OCI-LY7 (cell line): ENCODE data around the gene KCNN3. TPM values are rescaled to one million over a fixed set of nuclear protein-coding genes. Genes with fewer than 3 reads are reported as not detected.

Experiments
- BruUV-seq: library from RNA; stranded (reverse); fragments of 400-500 nt; replicated peaks from 2 replicates; lab custom pipeline; 2021; lab: Mats Ljungman, UMichigan
- CTCF ChIA-PET: fragments of 300-600 bp; sonication (Branson Sonifier 250); formaldehyde crosslinking; loops from one replicate; lab custom pipeline; 2022; ENCODE audit warnings: antibody characterized with exemption; ENCODE audit not compliant: unreplicated experiment; lab: Charles Lee
- POLR2A ChIA-PET: fragments of 300-600 bp; sonication (Branson Sonifier 250); formaldehyde crosslinking; loops from one replicate; lab custom pipeline; 2022; ENCODE audit warnings: antibody characterized with exemption; lab: Charles Lee
- DNase-seq: peaks from one replicate; pipeline ENCODE4 v3.0.0-alpha.2; 2015; ENCODE audit warnings: low spot score
- H2AFZ ChIP-seq: fragments of 200-600 bp; sonication (generic), shearing (Covaris generic); 2 replicates; pipeline ENCODE4 v1.6.1; 2014; ENCODE audit warnings: mild to moderate bottlenecking, antibody characterized with exemption, low read length, moderate library complexity
- H3K27ac ChIP-seq: fragments of 200-600 bp; sonication (generic); 2 replicates; pipeline ENCODE4 v1.5.1; 2014; ENCODE audit warnings: mixed run types, low read depth, mild to moderate bottlenecking, moderate library complexity, low read length, inconsistent platforms; ENCODE audit not compliant: poor library complexity, severe bottlenecking
- H3K36me3 ChIP-seq: fragments of 200-600 bp; sonication (generic); 2 replicates; pipeline ENCODE4 v1.6.1; 2014; ENCODE audit warnings: mild to moderate bottlenecking, antibody characterized with exemption, low read length, moderate library complexity, mixed read lengths; ENCODE audit not compliant: insufficient read depth
- H3K4me1 ChIP-seq: fragments of 200-600 bp; sonication (generic); 2 replicates; pipeline ENCODE4 v1.5.1; 2014; ENCODE audit warnings: mild to moderate bottlenecking, low read length; ENCODE audit not compliant: insufficient read depth, poor library complexity, severe bottlenecking
- H3K4me2 ChIP-seq: fragments of 200-600 bp; sonication (generic); 2 replicates; pipeline ENCODE4 v1.6.1; 2014; ENCODE audit warnings: mild to moderate bottlenecking, low read length
- H3K4me3 ChIP-seq: fragments of 200-600 bp; sonication (generic); 2 replicates; pipeline ENCODE4 v1.5.1; 2014; ENCODE audit warnings: mild to moderate bottlenecking, low read depth, low read length; ENCODE audit not compliant: poor library complexity, severe bottlenecking
- H3K79me2 ChIP-seq: fragments of 200-600 bp; sonication (generic); 2 replicates; pipeline ENCODE4 v1.6.1; 2016; ENCODE audit warnings: low read depth, mild to moderate bottlenecking, low read length, moderate library complexity, mixed read lengths; ENCODE audit not compliant: insufficient read depth
- H3K9me2 ChIP-seq: fragments of 200-600 bp; sonication (generic); 2 replicates; pipeline ENCODE4 v1.6.1; 2016; ENCODE audit warnings: mild to moderate bottlenecking, low read length, mixed read lengths; ENCODE audit not compliant: insufficient read depth
- H3K9me3 ChIP-seq: fragments of 200-600 bp; sonication (generic); 2 replicates; pipeline ENCODE4 v1.6.1; 2014; ENCODE audit warnings: mild to moderate bottlenecking, mixed run types, low read length, mixed read lengths
- H4K20me1 ChIP-seq: fragments of 200-600 bp; sonication (generic); 2 replicates; pipeline ENCODE4 v1.6.1; 2014; ENCODE audit warnings: mild to moderate bottlenecking, antibody characterized with exemption, low read length, moderate library complexity, mixed read lengths; ENCODE audit not compliant: insufficient read depth
- CTCF ChIP-seq: fragments of 200-600 bp; sonication (generic); conservative IDR thresholded peaks from 2 replicates; pipeline ENCODE4 v1.5.1; 2014; ENCODE audit warnings: mild to moderate bottlenecking, antibody characterized with exemption, low read length, moderate library complexity, mixed read lengths
- EZH2phosphoT487 ChIP-seq: fragments of 200-600 bp; sonication (generic); IDR thresholded peaks from 2 replicates; pipeline ENCODE4 v1.6.1; 2018; ENCODE audit warnings: low read depth, borderline replicate concordance, mild to moderate bottlenecking, mixed run types, antibody characterized with exemption, low read length, moderate library complexity, mixed read lengths
- intact Hi-C: fragments of 100-400 bp; cut with micrococcal nuclease; formaldehyde crosslinking; loops from one replicate; pipeline ENCODE4 v1.10.0; 2022; ENCODE audit not compliant: unreplicated experiment
- total RNA-seq, 2 experiments: library from RNA; depleted of rRNA in 1 of 2; stranded (reverse); fragments of >200 nt in 1 of 2; shearing (Covaris generic) in 1 of 2; gene quantifications; 2 replicates each; pipeline ENCODE4 v1.2.3, GENCODE V29; 2014 to 2022

KCNN3 gene
- total RNA-seq, 2 experiments from 2014 or later = 14.8 to 50.8 TPM

DNA sequence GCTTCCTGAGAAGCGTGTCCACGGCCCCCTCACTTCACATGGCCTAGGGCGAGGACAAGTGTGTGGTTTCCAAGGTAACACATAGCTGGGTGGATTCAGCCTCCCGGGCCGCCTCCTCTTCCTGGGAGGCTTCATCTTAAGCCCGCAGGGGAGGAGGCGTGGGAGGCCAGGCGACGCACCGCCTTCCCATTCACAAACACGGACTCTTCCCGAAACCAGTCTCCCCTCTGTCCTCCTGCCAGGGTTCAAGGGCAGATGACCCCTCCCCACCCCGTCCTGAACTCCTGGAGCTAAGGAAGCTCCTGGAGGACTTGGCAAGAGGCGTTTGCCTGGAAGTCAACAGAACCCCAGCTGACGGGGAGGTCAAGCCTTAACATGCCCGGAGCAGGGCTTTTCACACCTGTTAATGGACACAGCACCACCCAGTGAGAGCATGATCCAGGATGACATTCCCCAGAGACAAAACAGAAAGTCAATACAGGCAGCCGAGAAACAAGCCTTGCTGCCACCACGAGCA, 56.7 kb downstream of the KCNN3 start:
- H4K20me1 ChIP-seq = no peaks in the 10 kb centered on the region
- peaks cover 16% of the 10 kb centered on the region for H3K4me1 ChIP-seq
- no peaks in the 10 kb centered on the region for H3K9me3 ChIP-seq
- peaks cover 46% of the 10 kb centered on the region for H3K36me3 ChIP-seq
- H3K4me3 ChIP-seq = no peak overlapping the region
- no peaks in the 10 kb centered on the region for H3K9me2 ChIP-seq
- H2AFZ ChIP-seq = no peak overlapping the region
- H3K79me2 ChIP-seq = no peaks in the 10 kb centered on the region
- no TSS peak for BruUV-seq
- ChIA-PET CTCF (interaction anchor here (0.5 kb wide), 1 partner anchor 144 kb away, joined by 3 read pairs; no protein-coding TSS in a partner anchor), POLR2A (interaction anchor here (0.7 kb wide), 1 partner anchor 9 kb away, joined by 3 read pairs; no protein-coding TSS in a partner anchor)
- H3K27ac ChIP-seq = no peak overlapping the region
- DNase-seq = no peak
- no peak overlapping the region for H3K4me2 ChIP-seq
- intact Hi-C loops = no loop called here
- TF ChIP-seq EZH2phosphoT487 (no peak), CTCF (no peak)

GRCh38 chr1:154812877-154813276, 57.2 kb downstream of the KCNN3 start:
- H3K27ac ChIP-seq = no peak overlapping the region
- TF ChIP-seq CTCF (no peak), EZH2phosphoT487 (no peak)
- H4K20me1 ChIP-seq = no peaks in the 10 kb centered on the region
- no TSS peak for BruUV-seq
- H3K9me3 ChIP-seq = no peaks in the 10 kb centered on the region
- no peaks in the 10 kb centered on the region for H3K9me2 ChIP-seq
- peaks cover 18% of the 10 kb centered on the region for H3K4me1 ChIP-seq
- no peaks in the 10 kb centered on the region for H3K79me2 ChIP-seq
- POLR2A ChIA-PET = interaction anchor here (0.7 kb wide), 1 partner anchor 10 kb away, joined by 3 read pairs; no protein-coding TSS in a partner anchor
- H3K4me2 ChIP-seq = no peak overlapping the region
- CTCF ChIA-PET = interaction anchor here (0.5 kb wide), 1 partner anchor 144 kb away, joined by 3 read pairs; no protein-coding TSS in a partner anchor
- H2AFZ ChIP-seq = no peak overlapping the region
- intact Hi-C loops = no loop called here
- no peak for DNase-seq
- no peak overlapping the region for H3K4me3 ChIP-seq
- peaks cover 42% of the 10 kb centered on the region for H3K36me3 ChIP-seq

DNA sequence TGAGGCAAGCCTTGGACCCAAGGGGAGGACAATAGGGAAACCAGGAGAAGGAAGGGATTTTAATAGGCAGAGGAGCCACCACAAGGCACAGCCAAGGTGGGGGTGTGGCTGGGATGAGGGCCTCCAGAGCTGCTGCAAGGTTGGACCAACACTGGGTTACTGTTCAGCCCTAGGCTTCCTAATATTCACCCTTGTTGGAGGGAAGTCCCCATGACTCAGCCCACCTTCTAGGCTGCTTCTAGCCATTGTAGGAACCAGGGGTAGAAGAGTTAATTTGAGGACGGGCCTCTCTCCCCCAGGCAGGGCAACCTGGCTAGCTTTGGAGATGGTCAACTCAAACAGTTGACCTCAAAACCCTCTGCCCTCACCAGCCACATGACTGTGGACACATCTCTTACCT, 59.5 kb downstream of the KCNN3 start:
- Histone ChIP-seq H3K9me2 (no peaks in the 10 kb centered on the region), H3K79me2 (peaks cover 9% of the 10 kb centered on the region; the same call in 1 of the 2 replicates), H3K9me3 (no peaks in the 10 kb centered on the region), H3K4me3 (no peak overlapping the region), H4K20me1 (no peaks in the 10 kb centered on the region), H3K36me3 (peaks cover 31% of the 10 kb centered on the region; the same call in 1 of the 2 replicates), H3K4me2 (no peak overlapping the region), H3K4me1 (peaks cover 25% of the 10 kb centered on the region), H2AFZ (no peak overlapping the region), H3K27ac (no peak overlapping the region)
- BruUV-seq = no TSS peak
- DNase-seq = no peak
- TF ChIP-seq CTCF (no peak), EZH2phosphoT487 (no peak)
- intact Hi-C loops = no loop called here
- ChIA-PET CTCF (no interaction called here), POLR2A (interaction anchor here (1.1 kb wide), 1 partner anchor 16 kb away, joined by 3 read pairs; no protein-coding TSS in a partner anchor)
